Thymus (tissue), 11 donors: ENCODE results near the gene MED15. TPM values are rescaled to one million over a fixed set of nuclear protein-coding genes. Genes with fewer than 3 reads are reported as not detected.

Experiments
- DNase-seq, 9 donors: peaks; one replicate each; pipeline ENCODE4 v3.0.0-alpha.2; 2013; ENCODE audit warnings: low spot score in 9 of 9, low read depth in 6 of 9, missing footprints in 1 of 9
- H3K27ac ChIP-seq, 2 donors: one replicate each; pipeline ENCODE4 v1.5.1; 2013; ENCODE audit warnings: control low read depth in 1 of 2, low read depth in 1 of 2, low read length in 1 of 2, mild to moderate bottlenecking in 1 of 2, moderate library complexity in 1 of 2
- H3K27me3 ChIP-seq, 2 donors: one replicate each; pipeline ENCODE4 v1.5.1; 2013; ENCODE audit warnings: low read length in 1 of 2; ENCODE audit not compliant: control insufficient read depth in 2 of 2, insufficient read depth in 1 of 2
- H3K36me3 ChIP-seq, 2 donors: one replicate each; pipeline ENCODE4 v1.5.1; 2013; ENCODE audit warnings: low read length in 1 of 2, mild to moderate bottlenecking in 1 of 2, moderate library complexity in 1 of 2; ENCODE audit not compliant: control insufficient read depth in 2 of 2, insufficient read depth in 2 of 2
- H3K4me1 ChIP-seq, 2 donors: one replicate each; pipeline ENCODE4 v1.5.1; 2013; ENCODE audit warnings: low read length in 2 of 2; ENCODE audit not compliant: control insufficient read depth in 2 of 2, insufficient read depth in 2 of 2
- H3K4me3 ChIP-seq, 2 donors: one replicate each; pipeline ENCODE4 v1.5.1; 2013; ENCODE audit warnings: low read length in 2 of 2, control low read depth in 1 of 2, mild to moderate bottlenecking in 1 of 2
- H3K9me3 ChIP-seq, 2 donors: one replicate each; pipeline ENCODE4 v1.5.1; 2013; ENCODE audit warnings: low read length in 1 of 2, mild to moderate bottlenecking in 1 of 2; ENCODE audit not compliant: control insufficient read depth in 2 of 2, insufficient read depth in 1 of 2
- WGBS: extraction: QIAGEN DNeasy Blood & Tissue Kit; methylation state at CpG from one replicate; pipeline ENCODE4 v1.1.7; 2013; 5-methylcytosine and 5-hydroxymethylcytosine counted together
- polyA plus RNA-seq: library from polyadenylated mRNA; stranded (reverse); fragments of 200-250 nt; gene quantifications from one replicate; pipeline ENCODE4 v1.2.3, GENCODE V29; 2013
- total RNA-seq: library from RNA; stranded (reverse); fragments of 120-200 nt; gene quantifications from one replicate; pipeline ENCODE4 v1.2.4, GENCODE V29; 2013
- donor health status: healthy.

MED15 gene
- total and polyA plus RNA-seq, 2 donors = 10.7 to 61.6 TPM

- H3K27ac ChIP-seq = no peak overlapping the region
- no peak overlapping the region for H3K4me3 ChIP-seq
- DNase-seq = no peak
- peaks cover 87 to 88% of the 10 kb centered on the region in 2 donors for H3K36me3 ChIP-seq
- WGBS = 98% methylated on average over 18 of the region's 18 CpGs
- H3K27me3 ChIP-seq = no peaks in the 10 kb centered on the region
- no peaks in the 10 kb centered on the region for H3K9me3 ChIP-seq
- peaks cover 0 to 9% of the 10 kb centered on the region in 2 donors for H3K4me1 ChIP-seq
Observed at GRCh38 chr22:20574920-20575353, 67.5 kb downstream of the MED15 start.

GRCh38 chr22:20575724-20576444 lies 68.5 kb downstream of the MED15 start:
- no peak for DNase-seq
- Histone ChIP-seq H3K4me1 (peaks cover 0 to 5% of the 10 kb centered on the region in 2 donors), H3K27me3 (no peaks in the 10 kb centered on the region), H3K27ac (no peak overlapping the region), H3K36me3 (peaks cover 92 to 95% of the 10 kb centered on the region in 2 donors), H3K9me3 (no peaks in the 10 kb centered on the region), H3K4me3 (no peak overlapping the region)
- WGBS = 96% methylated on average over 6 of the region's 6 CpGs

GRCh38 chr22:20576445-20576816 lies 69.0 kb downstream of the MED15 start:
- 84% methylated on average over 3 of the region's 3 CpGs for WGBS
- H3K9me3 ChIP-seq = no peaks in the 10 kb centered on the region

GRCh38 chr22:20577045-20577444 lies 69.6 kb downstream of the MED15 start:
- H3K27me3 ChIP-seq = no peaks in the 10 kb centered on the region
- H3K9me3 ChIP-seq = no peaks in the 10 kb centered on the region
- no peak overlapping the region for H3K27ac ChIP-seq
- no peak for DNase-seq
- H3K36me3 ChIP-seq = peaks cover 88 to 89% of the 10 kb centered on the region in 2 donors
- 96% methylated on average over 1 of the region's 1 CpG for WGBS
- H3K4me3 ChIP-seq = no peak overlapping the region
- H3K4me1 ChIP-seq = peaks cover 0 to 7% of the 10 kb centered on the region in 2 donors

More at GRCh38 chr22:20576445-20576816, 69.0 kb downstream of the MED15 start:
- Histone ChIP-seq H3K4me1 (peaks cover 0 to 3% of the 10 kb centered on the region in 2 donors), H3K27ac (no peak overlapping the region), H3K4me3 (no peak overlapping the region), H3K27me3 (no peaks in the 10 kb centered on the region), H3K36me3 (peaks cover 91 to 93% of the 10 kb centered on the region in 2 donors)
- no peak for DNase-seq

GRCh38 chr22:20577549-20577975 lies 70.2 kb downstream of the MED15 start:
- Histone ChIP-seq H3K9me3 (no peaks in the 10 kb centered on the region), H3K4me3 (no peak overlapping the region), H3K27me3 (no peaks in the 10 kb centered on the region), H3K4me1 (peaks cover 0 to 7% of the 10 kb centered on the region in 2 donors), H3K36me3 (peaks cover 87 to 88% of the 10 kb centered on the region in 2 donors), H3K27ac (no peak overlapping the region)
- DNase-seq = no peak
- WGBS = 96% methylated on average over 8 of the region's 8 CpGs

- Histone ChIP-seq H3K4me1 (peaks cover 0 to 7% of the 10 kb centered on the region in 2 donors), H3K4me3 (no peak overlapping the region), H3K27me3 (no peaks in the 10 kb centered on the region), H3K36me3 (peaks cover 88% of the 10 kb centered on the region in 2 donors), H3K27ac (no peak overlapping the region), H3K9me3 (no peaks in the 10 kb centered on the region)
- DNase-seq = no peak
- 97% methylated on average over 7 of the region's 7 CpGs for WGBS
Observed at GRCh38 chr22:20578192-20578591, 70.8 kb downstream of the MED15 start.

- H3K27me3 ChIP-seq = no peaks in the 10 kb centered on the region
- no peaks in the 10 kb centered on the region for H3K9me3 ChIP-seq
- no peak overlapping the region for H3K27ac ChIP-seq
- no peak for DNase-seq
- peaks cover 88% of the 10 kb centered on the region in 2 donors for H3K36me3 ChIP-seq
- no peak overlapping the region for H3K4me3 ChIP-seq
- 96% methylated on average over 5 of the region's 5 CpGs for WGBS
- peaks cover 0 to 7% of the 10 kb centered on the region in 2 donors for H3K4me1 ChIP-seq
Observed at GRCh38 chr22:20578707-20579106, 71.3 kb downstream of the MED15 start.

- Histone ChIP-seq H3K27ac (no peak overlapping the region), H3K4me3 (no peak overlapping the region), H3K36me3 (peaks cover 88% of the 10 kb centered on the region in 2 donors), H3K27me3 (no peaks in the 10 kb centered on the region), H3K9me3 (no peaks in the 10 kb centered on the region), H3K4me1 (peaks cover 0 to 7% of the 10 kb centered on the region in 2 donors)
- WGBS = 90% methylated on average over 14 of the region's 14 CpGs
- DNase-seq = no peak
Observed at GRCh38 chr22:20579273-20580120, 72.1 kb downstream of the MED15 start.

- Histone ChIP-seq H3K9me3 (no peaks in the 10 kb centered on the region), H3K27ac (no peak overlapping the region), H3K36me3 (peaks cover 88% of the 10 kb centered on the region in 2 donors), H3K4me1 (peaks cover 0 to 7% of the 10 kb centered on the region in 2 donors), H3K4me3 (no peak overlapping the region), H3K27me3 (no peaks in the 10 kb centered on the region)
- WGBS = 98% methylated on average over 7 of the region's 7 CpGs
- DNase-seq = no peak
Observed at GRCh38 chr22:20580179-20580578, 72.8 kb downstream of the MED15 start.
